ENCODE results near the gene SUCLG2.

SUCLG2 gene

GRCh38 chr3:67509471-67510075 lies 144.8 kb downstream of the SUCLG2 start:
- DNase-seq (ENCODE audit: low read depth in 2 of 2) = no peak

GRCh38 chr3:67507584-67507983 lies 146.8 kb downstream of the SUCLG2 start:
- no peak for DNase-seq (ENCODE audit: low read depth in 2 of 2)

- DNase-seq (ENCODE audit: low read depth in 2 of 2) = no peak
Measured at GRCh38 chr3:67500709-67501108, 153.7 kb downstream of the SUCLG2 start.

GRCh38 chr3:67497746-67498145 lies 156.7 kb downstream of the SUCLG2 start:
- DNase-seq (ENCODE audit: low read depth in 2 of 2) = no peak

- DNase-seq (ENCODE audit: low read depth in 2 of 2) = no peak
Measured at GRCh38 chr3:67495751-67496150, 158.7 kb downstream of the SUCLG2 start.

- no peak for DNase-seq (ENCODE audit: low read depth in 2 of 2)
Measured at GRCh38 chr3:67493808-67494207, 160.6 kb downstream of the SUCLG2 start.

GRCh38 chr3:67490658-67491057 lies 163.8 kb downstream of the SUCLG2 start:
- no peak for DNase-seq (ENCODE audit: low read depth in 2 of 2)

GRCh38 chr3:67489816-67490215 lies 164.6 kb downstream of the SUCLG2 start:
- no peak for DNase-seq (ENCODE audit: low read depth in 2 of 2)

- no peak for DNase-seq (ENCODE audit: low read depth in 2 of 2)
Measured at GRCh38 chr3:67487564-67488114, 166.8 kb downstream of the SUCLG2 start.

- no peak for DNase-seq (ENCODE audit: low read depth in 2 of 2)
Measured at GRCh38 chr3:67486883-67487282, 167.5 kb downstream of the SUCLG2 start.

GRCh38 chr3:67484085-67484484 lies 170.3 kb downstream of the SUCLG2 start:
- DNase-seq (ENCODE audit: low read depth in 2 of 2) = no peak

GRCh38 chr3:67481126-67481525 lies 173.3 kb downstream of the SUCLG2 start:
- no peak for DNase-seq (ENCODE audit: low read depth in 2 of 2)

- no peak for DNase-seq (ENCODE audit: low read depth in 2 of 2)
Measured at GRCh38 chr3:67478423-67478822, 176.0 kb downstream of the SUCLG2 start.

GRCh38 chr3:67474311-67474710 lies 180.1 kb downstream of the SUCLG2 start:
- no peak for DNase-seq (ENCODE audit: low read depth in 2 of 2)

- no peak for DNase-seq (ENCODE audit: low read depth in 2 of 2)
Measured at GRCh38 chr3:67472674-67473201, 181.7 kb downstream of the SUCLG2 start.

- no peak for DNase-seq (ENCODE audit: low read depth in 2 of 2)
Measured at GRCh38 chr3:67470207-67470606, 184.2 kb downstream of the SUCLG2 start.

- no peak for DNase-seq (ENCODE audit: low read depth in 2 of 2)
Measured at GRCh38 chr3:67468511-67468910, 185.9 kb downstream of the SUCLG2 start.

GRCh38 chr3:67463656-67464055 lies 190.8 kb downstream of the SUCLG2 start:
- no peak for DNase-seq (ENCODE audit: low read depth in 2 of 2)

GRCh38 chr3:67462187-67462586 lies 192.2 kb downstream of the SUCLG2 start:
- no peak for DNase-seq (ENCODE audit: low read depth in 2 of 2)

- DNase-seq (ENCODE audit: low read depth in 2 of 2) = no peak
Measured at GRCh38 chr3:67461667-67462142, 192.7 kb downstream of the SUCLG2 start.

GRCh38 chr3:67460841-67461510 lies 193.4 kb downstream of the SUCLG2 start:
- DNase-seq (ENCODE audit: low read depth in 2 of 2) = no peak

GRCh38 chr3:67459796-67460195 lies 194.6 kb downstream of the SUCLG2 start:
- DNase-seq (ENCODE audit: low read depth in 2 of 2) = no peak

Measured in stimulated activated CD8-positive, alpha-beta memory T cell treated with anti-CD3 and anti-CD28 coated beads, Interleukin-7, amount 100 ng/mL, for 1 hour (primary cell).